ENCODE results near the gene PRICKLE1.

Gene PRICKLE1

GRCh38 chr12:42589465-42590329, at the start of gene PRICKLE1:
Gene PRICKLE1, minus strand, starts transcription at chr12:42589746. Its CDS starts 117,230 bp downstream, at chr12:42472516.
- DNase-seq = no peak

GRCh38 chr12:42638697-42639096, 49.2 kb upstream of the PRICKLE1 start:
- DNase-seq = no peak

- no peak for DNase-seq
Measured at GRCh38 chr12:42638011-42638410, 48.5 kb upstream of the PRICKLE1 start.

- DNase-seq = no peak
Measured at GRCh38 chr12:42636993-42637392, 47.4 kb upstream of the PRICKLE1 start.

GRCh38 chr12:42633594-42633993, 44.0 kb upstream of the PRICKLE1 start:
- no peak for DNase-seq

GRCh38 chr12:42631513-42631912, 42.0 kb upstream of the PRICKLE1 start:
- no peak for DNase-seq

- DNase-seq = no peak
Measured at GRCh38 chr12:42630314-42630713, 40.8 kb upstream of the PRICKLE1 start.

- no peak for DNase-seq
Measured at GRCh38 chr12:42627151-42627550, 37.6 kb upstream of the PRICKLE1 start.

- DNase-seq = no peak
Measured at GRCh38 chr12:42625611-42626010, 36.1 kb upstream of the PRICKLE1 start.

- no peak for DNase-seq
Measured at GRCh38 chr12:42617622-42618021, 28.1 kb upstream of the PRICKLE1 start.

- DNase-seq = no peak
Measured at GRCh38 chr12:42615006-42615405, 25.5 kb upstream of the PRICKLE1 start.

GRCh38 chr12:42612231-42612613, 22.7 kb upstream of the PRICKLE1 start:
- no peak for DNase-seq

- no peak for DNase-seq
Measured at GRCh38 chr12:42611571-42612230, 22.2 kb upstream of the PRICKLE1 start.

- no peak for DNase-seq
Measured at GRCh38 chr12:42609605-42610004, 20.1 kb upstream of the PRICKLE1 start.

GRCh38 chr12:42608196-42608825, 18.8 kb upstream of the PRICKLE1 start:
- DNase-seq = no peak

- no peak for DNase-seq
Measured at GRCh38 chr12:42607584-42608058, 18.1 kb upstream of the PRICKLE1 start.

- DNase-seq = no peak
Measured at GRCh38 chr12:42606471-42606870, 16.9 kb upstream of the PRICKLE1 start.

GRCh38 chr12:42605685-42606084, 16.1 kb upstream of the PRICKLE1 start:
- DNase-seq = no peak

- DNase-seq = no peak
Measured at GRCh38 chr12:42603246-42603990, 13.9 kb upstream of the PRICKLE1 start.

- no peak for DNase-seq
Measured at GRCh38 chr12:42593874-42594273, 4.3 kb upstream of the PRICKLE1 start.

GRCh38 chr12:42590330-42590934, 886 bp upstream of the PRICKLE1 start:
- no peak for DNase-seq

Data from NCI-H526 treated with DMSO at 0.1 percent for 48 hours (cell line).